HepG2 (cell line): ENCODE results near the gene GLRA1. TPM values are rescaled to one million over a fixed set of nuclear protein-coding genes. Genes with fewer than 3 reads are reported as not detected.
A peak's percentile ranks its signal among the peaks of the same experiment; 100 is the strongest.

Experiments
- CREB3 ChIP-seq: sonication (generic); formaldehyde crosslinking; IDR thresholded peaks from 2 replicates; pipeline ENCODE4 v1.5.0; 2020; ENCODE audit warnings: missing genetic modification reagents
- IRX3 ChIP-seq: sonication (generic); formaldehyde crosslinking; IDR thresholded peaks from 2 replicates; pipeline ENCODE4 v1.8.1; 2023; ENCODE audit warnings: mild to moderate bottlenecking, low read depth, missing genetic modification reagents, borderline replicate concordance
- MED8 ChIP-seq: sonication (generic); formaldehyde crosslinking; IDR thresholded peaks from 2 replicates; pipeline ENCODE4 v1.8.1; 2023; ENCODE audit warnings: mild to moderate bottlenecking, missing genetic modification reagents; ENCODE audit not compliant: insufficient replicate concordance
- MEIS2 ChIP-seq: sonication (generic); formaldehyde crosslinking; IDR thresholded peaks from 2 replicates; pipeline ENCODE4 v1.9.0; 2021; ENCODE audit warnings: mild to moderate bottlenecking, missing genetic modification reagents
- NFATC3 ChIP-seq: sonication (generic); formaldehyde crosslinking; IDR thresholded peaks from 2 replicates; pipeline ENCODE4 v1.5.1; 2020; ENCODE audit warnings: mild to moderate bottlenecking, missing genetic modification reagents
- REXO4 ChIP-seq: sonication (generic); formaldehyde crosslinking; IDR thresholded peaks from 2 replicates; pipeline ENCODE4 v1.8.0; 2022; ENCODE audit warnings: missing genetic modification reagents, mild to moderate bottlenecking, borderline replicate concordance
- SNAI1 ChIP-seq: sonication (generic); formaldehyde crosslinking; IDR thresholded peaks from 2 replicates; pipeline ENCODE4 v1.5.0; 2020; ENCODE audit warnings: mild to moderate bottlenecking, missing genetic modification reagents, borderline replicate concordance
- TBL1XR1 ChIP-seq: fragments of 150-350 bp; IDR thresholded peaks from 2 replicates; pipeline ENCODE4 v1.6.1; 2014; ENCODE audit warnings: borderline replicate concordance, low read length; ENCODE audit not compliant: partially characterized antibody
- THAP11 ChIP-seq: IDR thresholded peaks from 2 replicates; pipeline ENCODE4 v1.6.1; 2016; ENCODE audit warnings: missing biosample characterization, missing genetic modification reagents
- ZBTB7A ChIP-seq: sonication (generic); formaldehyde crosslinking; IDR thresholded peaks from 2 replicates; pipeline ENCODE4 v1.8.0; 2022; ENCODE audit warnings: mild to moderate bottlenecking, missing genetic modification reagents
- ZC3H4 ChIP-seq: sonication (generic); formaldehyde crosslinking; IDR thresholded peaks from 2 replicates; pipeline ENCODE4 v1.4.0; 2020; ENCODE audit warnings: missing genetic modification reagents, borderline replicate concordance
- ZEB1 ChIP-seq: IDR thresholded peaks from 2 replicates; pipeline ENCODE4 v1.6.1; 2012; ENCODE audit warnings: mild to moderate bottlenecking, low read depth, inconsistent platforms; ENCODE audit not compliant: insufficient replicate concordance
- ZNF143 ChIP-seq: sonication (generic); formaldehyde crosslinking; IDR thresholded peaks from 2 replicates; pipeline ENCODE4 v1.4.0; 2020; ENCODE audit warnings: missing genetic modification reagents
- ZNF317 ChIP-seq: sonication (generic); formaldehyde crosslinking; IDR thresholded peaks from 2 replicates; pipeline ENCODE4 v1.5.0; 2020; ENCODE audit warnings: mild to moderate bottlenecking, missing genetic modification reagents
- ZNF329 ChIP-seq: sonication (generic); formaldehyde crosslinking; IDR thresholded peaks from 2 replicates; pipeline ENCODE4 v1.9.0; 2021; ENCODE audit warnings: low read depth, mild to moderate bottlenecking, missing genetic modification reagents
- ZNF367 ChIP-seq: sonication (generic); formaldehyde crosslinking; IDR thresholded peaks from 2 replicates; pipeline ENCODE4 v1.4.0; 2020; ENCODE audit warnings: missing genetic modification reagents, borderline replicate concordance
- ZNF510 ChIP-seq: sonication (generic); formaldehyde crosslinking; IDR thresholded peaks from 2 replicates; pipeline ENCODE4 v1.4.0; 2020; ENCODE audit warnings: low read depth, mild to moderate bottlenecking, missing genetic modification reagents
- ZNF577 ChIP-seq: sonication (generic); formaldehyde crosslinking; IDR thresholded peaks from 2 replicates; pipeline ENCODE4 v1.4.0; 2020; ENCODE audit warnings: mild to moderate bottlenecking, low read depth, missing genetic modification reagents, borderline replicate concordance
- ZNF724P ChIP-seq: sonication (generic); formaldehyde crosslinking; IDR thresholded peaks from 2 replicates; pipeline ENCODE4 v1.8.0; 2022; ENCODE audit warnings: missing genetic modification reagents, borderline replicate concordance
- ZNF770 ChIP-seq: sonication (generic); formaldehyde crosslinking; IDR thresholded peaks from 2 replicates; pipeline ENCODE4 v1.5.0; 2020; ENCODE audit warnings: mild to moderate bottlenecking, missing genetic modification reagents
- ZNF790 ChIP-seq: sonication (generic); formaldehyde crosslinking; IDR thresholded peaks from 2 replicates; pipeline ENCODE4 v1.8.0; 2022; ENCODE audit warnings: missing genetic modification reagents, mild to moderate bottlenecking, borderline replicate concordance
- polyA plus RNA-seq, 8 experiments: library from polyadenylated mRNA; depleted of rRNA in 3 of 8; stranded (reverse) in 7 of 8; unstranded in 1 of 8; fragments of >200 nt; fragmentation: Illumina TruSeq in 4 of 8; extraction: Trizol in 4 of 8; gene quantifications; 2 replicates each; pipeline versions ENCODE4 v1.2.1 to v1.2.3, GENCODE V29; 2011 to 2016; ENCODE audit warnings: low read depth in 4 of 8, missing spikeins in 1 of 8, mixed read lengths in 1 of 8; ENCODE audit not compliant: insufficient read depth in 1 of 8
- total RNA-seq, 5 experiments: library from RNA; depleted of rRNA; stranded (reverse); fragments of >200 nt; fragmentation: Illumina TruSeq; extraction: Trizol; gene quantifications; 2 replicates each; pipeline ENCODE4 v1.2.3, GENCODE V29; 2016; ENCODE audit warnings: low read depth in 1 of 5
- TF ChIP-seq, protein P1 (sequence below): sonication (generic); formaldehyde crosslinking; IDR thresholded peaks from 2 replicates; pipeline ENCODE4 v1.8.1; 2022; ENCODE audit warnings: low read depth, mild to moderate bottlenecking, missing genetic modification reagents
- TF ChIP-seq, protein P2 (sequence below): sonication (generic); formaldehyde crosslinking; IDR thresholded peaks from 2 replicates; pipeline ENCODE4 v1.4.0; 2020; ENCODE audit warnings: missing genetic modification reagents

Gene GLRA1
- total and polyA plus RNA-seq, 2 of the 13 experiments (the other 11 are each of a cell fraction or from before 2014, with no cell fraction given), result not detected

DNA sequence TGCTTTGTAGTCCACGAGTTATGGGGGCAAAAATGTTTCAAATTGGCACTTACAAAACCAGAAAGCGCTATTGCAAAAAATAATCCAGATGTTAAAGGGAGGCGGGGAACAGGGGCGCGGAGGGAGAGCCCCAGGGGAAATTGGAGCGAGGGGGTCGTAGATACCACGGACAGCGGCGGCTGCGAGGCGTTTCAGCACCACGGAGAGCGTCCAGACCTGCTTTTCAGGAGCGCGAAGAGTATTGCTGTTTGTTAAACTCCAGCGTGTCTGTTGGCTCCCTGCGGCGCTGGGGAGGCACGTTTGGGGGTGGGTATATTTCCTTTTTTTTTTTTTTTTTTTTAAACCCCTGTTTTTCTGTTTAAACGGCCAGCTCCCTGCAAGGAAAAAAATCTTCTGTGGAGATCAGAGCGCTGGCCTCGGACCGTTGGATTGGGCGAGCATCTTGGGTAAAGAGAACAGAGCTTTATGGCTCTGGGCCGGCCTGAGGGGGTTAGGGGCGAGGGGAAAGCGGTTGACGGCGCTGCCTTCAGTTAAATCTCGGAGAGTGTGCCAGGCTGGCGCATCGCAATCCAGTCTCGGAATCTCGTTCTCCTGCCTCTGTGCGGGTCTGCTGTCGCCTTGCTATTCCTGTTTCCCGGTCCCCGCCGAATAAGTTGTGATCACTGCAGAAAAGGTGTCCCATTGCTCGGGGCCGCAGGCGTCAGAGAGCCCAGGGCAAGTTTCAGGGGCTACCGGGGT, at the start of gene GLRA1 (continued):
- TF ChIP-seq, protein P1, sequence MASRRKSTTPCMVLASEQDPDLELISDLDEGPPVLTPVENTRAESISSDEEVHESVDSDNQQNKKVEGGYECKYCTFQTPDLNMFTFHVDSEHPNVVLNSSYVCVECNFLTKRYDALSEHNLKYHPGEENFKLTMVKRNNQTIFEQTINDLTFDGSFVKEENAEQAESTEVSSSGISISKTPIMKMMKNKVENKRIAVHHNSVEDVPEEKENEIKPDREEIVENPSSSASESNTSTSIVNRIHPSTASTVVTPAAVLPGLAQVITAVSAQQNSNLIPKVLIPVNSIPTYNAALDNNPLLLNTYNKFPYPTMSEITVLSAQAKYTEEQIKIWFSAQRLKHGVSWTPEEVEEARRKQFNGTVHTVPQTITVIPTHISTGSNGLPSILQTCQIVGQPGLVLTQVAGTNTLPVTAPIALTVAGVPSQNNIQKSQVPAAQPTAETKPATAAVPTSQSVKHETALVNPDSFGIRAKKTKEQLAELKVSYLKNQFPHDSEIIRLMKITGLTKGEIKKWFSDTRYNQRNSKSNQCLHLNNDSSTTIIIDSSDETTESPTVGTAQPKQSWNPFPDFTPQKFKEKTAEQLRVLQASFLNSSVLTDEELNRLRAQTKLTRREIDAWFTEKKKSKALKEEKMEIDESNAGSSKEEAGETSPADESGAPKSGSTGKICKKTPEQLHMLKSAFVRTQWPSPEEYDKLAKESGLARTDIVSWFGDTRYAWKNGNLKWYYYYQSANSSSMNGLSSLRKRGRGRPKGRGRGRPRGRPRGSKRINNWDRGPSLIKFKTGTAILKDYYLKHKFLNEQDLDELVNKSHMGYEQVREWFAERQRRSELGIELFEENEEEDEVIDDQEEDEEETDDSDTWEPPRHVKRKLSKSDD (CRISPR knock-in tag), result peak; percentile 98
- TF ChIP-seq TBL1XR1 (no peak), ZEB1 (no peak), ZNF770 (CRISPR knock-in tag) (peak; percentile 80), ZNF510 (CRISPR knock-in tag) (peak; percentile 100), ZNF329 (CRISPR knock-in tag) (peak; percentile 97), ZNF317 (CRISPR knock-in tag) (peak; percentile 96), ZBTB7A (CRISPR knock-in tag) (peak; percentile 97), THAP11 (CRISPR knock-in tag) (peak; percentile 88), MEIS2 (CRISPR knock-in tag) (peak; percentile 100), ZNF724P (CRISPR knock-in tag) (peak; percentile 98; the same call in 1 of the 2 replicates), IRX3 (CRISPR knock-in tag) (peak; percentile 99), ZNF577 (CRISPR knock-in tag) (peak; percentile 99), CREB3 (CRISPR knock-in tag) (peak; percentile 100), NFATC3 (CRISPR knock-in tag) (peak; percentile 97; the same call in 1 of the 2 replicates), ZNF367 (CRISPR knock-in tag) (peak; percentile 99), ZC3H4 (CRISPR knock-in tag) (peak; percentile 97; the same call in 1 of the 2 replicates), MED8 (peak; percentile 77), SNAI1 (peak; percentile 100), ZNF790 (CRISPR knock-in tag) (peak; percentile 100), REXO4 (CRISPR knock-in tag) (peak; percentile 90; the same call in 1 of the 2 replicates), ZNF143 (CRISPR knock-in tag) (peak; percentile 73)
- TF ChIP-seq, protein P2, sequence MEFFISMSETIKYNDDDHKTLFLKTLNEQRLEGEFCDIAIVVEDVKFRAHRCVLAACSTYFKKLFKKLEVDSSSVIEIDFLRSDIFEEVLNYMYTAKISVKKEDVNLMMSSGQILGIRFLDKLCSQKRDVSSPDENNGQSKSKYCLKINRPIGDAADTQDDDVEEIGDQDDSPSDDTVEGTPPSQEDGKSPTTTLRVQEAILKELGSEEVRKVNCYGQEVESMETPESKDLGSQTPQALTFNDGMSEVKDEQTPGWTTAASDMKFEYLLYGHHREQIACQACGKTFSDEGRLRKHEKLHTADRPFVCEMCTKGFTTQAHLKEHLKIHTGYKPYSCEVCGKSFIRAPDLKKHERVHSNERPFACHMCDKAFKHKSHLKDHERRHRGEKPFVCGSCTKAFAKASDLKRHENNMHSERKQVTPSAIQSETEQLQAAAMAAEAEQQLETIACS, result peak; percentile 68
